MM.1S (cell line): ENCODE measurements around the gene ATXN10.

ENCODE experiments used
- DNase-seq: peaks from one replicate; pipeline ENCODE4 v3.0.0-alpha.2; 2015
- H2AFZ ChIP-seq: fragments of 300-600 bp; sonication (generic); 2 replicates; pipeline ENCODE4 v1.6.0; 2016; ENCODE audit warnings: antibody characterized with exemption, low read length
- H3F3A ChIP-seq: fragments of 300-600 bp; sonication (generic); 2 replicates; pipeline ENCODE4 v1.6.1; 2016; ENCODE audit warnings: mild to moderate bottlenecking, antibody characterized with exemption, low read length, moderate library complexity, mixed read lengths; ENCODE audit not compliant: insufficient read depth
- H3K27ac ChIP-seq: fragments of 300-600 bp; sonication (generic); 2 replicates; pipeline ENCODE4 v1.5.1; 2016; ENCODE audit warnings: mild to moderate bottlenecking, low read length
- H3K27me3 ChIP-seq: fragments of 300-600 bp; sonication (generic); replicated peaks from 2 replicates; pipeline ENCODE4 v1.6.0; 2016; ENCODE audit warnings: low read length; ENCODE audit not compliant: insufficient read depth
- H3K36me3 ChIP-seq: fragments of 300-600 bp; sonication (generic); replicated peaks from 2 replicates; pipeline ENCODE4 v1.6.1; 2016; ENCODE audit warnings: mild to moderate bottlenecking, low read length, mixed read lengths; ENCODE audit not compliant: insufficient read depth
- H3K4me1 ChIP-seq: fragments of 300-600 bp; sonication (generic); 2 replicates; pipeline ENCODE4 v1.6.1; 2016; ENCODE audit warnings: low read length, mixed read lengths
- H3K4me2 ChIP-seq: fragments of 300-600 bp; sonication (generic); 2 replicates; pipeline ENCODE4 v1.6.0; 2016; ENCODE audit warnings: low read depth, low read length
- H3K4me3 ChIP-seq: fragments of 300-600 bp; sonication (generic); 2 replicates; pipeline ENCODE4 v1.5.1; 2016; ENCODE audit warnings: low read length, mixed read lengths
- H3K79me2 ChIP-seq: fragments of 300-600 bp; sonication (generic); 2 replicates; pipeline ENCODE4 v1.6.1; 2016; ENCODE audit warnings: mixed run types, low read length, mixed read lengths
- H3K9ac ChIP-seq: fragments of 300-600 bp; sonication (generic); 2 replicates; pipeline ENCODE4 v1.6.1; 2016; ENCODE audit warnings: low read length, mixed read lengths
- H3K9me2 ChIP-seq: fragments of 300-600 bp; sonication (generic); replicated peaks from 2 replicates; pipeline ENCODE4 v1.6.1; 2016; ENCODE audit warnings: mild to moderate bottlenecking, low read length, mixed read lengths; ENCODE audit not compliant: insufficient read depth
- H3K9me3 ChIP-seq: fragments of 300-600 bp; sonication (generic); replicated peaks from 2 replicates; pipeline ENCODE4 v1.6.1; 2016; ENCODE audit warnings: mild to moderate bottlenecking, low read length, mixed read lengths; ENCODE audit not compliant: insufficient read depth
- H4K20me1 ChIP-seq: fragments of 300-600 bp; sonication (generic); 2 replicates; pipeline ENCODE4 v1.6.1; 2016; ENCODE audit warnings: mild to moderate bottlenecking, low read length, moderate library complexity, mixed read lengths; ENCODE audit not compliant: insufficient read depth
- EZH2 ChIP-seq: fragments of 300-600 bp; sonication (generic); optimal IDR thresholded peaks from 2 replicates; pipeline ENCODE3; 2017; ENCODE audit warnings: low read depth, mild to moderate bottlenecking, antibody characterized with exemption, low read length, mixed read lengths
- EZH2phosphoT487 ChIP-seq: fragments of 300-600 bp; sonication (generic); IDR thresholded peaks from 2 replicates; pipeline ENCODE4 v1.6.1; 2018; ENCODE audit warnings: antibody characterized with exemption, low read length
- TF ChIP-seq, protein P1 (sequence below): fragments of 300-600 bp; sonication (generic); IDR thresholded peaks from 2 replicates; pipeline ENCODE4 v1.5.1; 2016; ENCODE audit warnings: antibody characterized with exemption, low read length, mixed read lengths

ATXN10 gene

DNA sequence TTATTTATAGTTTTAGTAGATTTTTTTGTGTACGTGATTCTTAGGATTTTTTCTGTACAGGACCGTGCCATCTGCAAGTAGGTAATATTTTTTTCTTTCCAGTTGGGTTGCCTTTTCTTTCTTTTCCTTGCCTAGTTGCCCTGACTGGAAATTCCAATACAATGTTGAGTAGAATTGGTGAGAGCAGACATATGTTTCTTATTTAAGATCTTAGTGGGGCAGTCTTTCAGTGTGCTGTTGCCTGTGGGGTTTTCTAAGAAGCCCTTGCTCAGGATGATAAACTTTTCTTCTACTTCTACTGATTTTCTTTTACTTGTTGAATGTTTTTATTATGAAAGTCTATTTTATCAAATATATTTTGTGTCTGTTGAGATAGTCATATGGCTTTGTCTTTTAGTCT is 33.0 kb downstream of the ATXN10 start:
- Histone ChIP-seq H3K9me3 (no peaks in the 10 kb centered on the region), H3K4me1 (no peaks in the 10 kb centered on the region), H3K9ac (no peak overlapping the region), H3K9me2 (no peaks in the 10 kb centered on the region), H3K27me3 (no peaks in the 10 kb centered on the region), H3K4me3 (no peak overlapping the region), H2AFZ (no peak overlapping the region), H3K4me2 (no peak overlapping the region), H3F3A (no peaks in the 10 kb centered on the region; the same call in 1 of the 2 replicates), H3K36me3 (peaks cover 11% of the 10 kb centered on the region; the same call in 1 of the 2 replicates), H4K20me1 (no peaks in the 10 kb centered on the region), H3K27ac (no peak overlapping the region), H3K79me2 (no peaks in the 10 kb centered on the region)
- no peak for TF ChIP-seq EZH2phosphoT487
- TF ChIP-seq, protein P1, sequence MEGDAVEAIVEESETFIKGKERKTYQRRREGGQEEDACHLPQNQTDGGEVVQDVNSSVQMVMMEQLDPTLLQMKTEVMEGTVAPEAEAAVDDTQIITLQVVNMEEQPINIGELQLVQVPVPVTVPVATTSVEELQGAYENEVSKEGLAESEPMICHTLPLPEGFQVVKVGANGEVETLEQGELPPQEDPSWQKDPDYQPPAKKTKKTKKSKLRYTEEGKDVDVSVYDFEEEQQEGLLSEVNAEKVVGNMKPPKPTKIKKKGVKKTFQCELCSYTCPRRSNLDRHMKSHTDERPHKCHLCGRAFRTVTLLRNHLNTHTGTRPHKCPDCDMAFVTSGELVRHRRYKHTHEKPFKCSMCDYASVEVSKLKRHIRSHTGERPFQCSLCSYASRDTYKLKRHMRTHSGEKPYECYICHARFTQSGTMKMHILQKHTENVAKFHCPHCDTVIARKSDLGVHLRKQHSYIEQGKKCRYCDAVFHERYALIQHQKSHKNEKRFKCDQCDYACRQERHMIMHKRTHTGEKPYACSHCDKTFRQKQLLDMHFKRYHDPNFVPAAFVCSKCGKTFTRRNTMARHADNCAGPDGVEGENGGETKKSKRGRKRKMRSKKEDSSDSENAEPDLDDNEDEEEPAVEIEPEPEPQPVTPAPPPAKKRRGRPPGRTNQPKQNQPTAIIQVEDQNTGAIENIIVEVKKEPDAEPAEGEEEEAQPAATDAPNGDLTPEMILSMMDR: no peak
- no peak for TF ChIP-seq EZH2
- no peak for DNase-seq

DNA sequence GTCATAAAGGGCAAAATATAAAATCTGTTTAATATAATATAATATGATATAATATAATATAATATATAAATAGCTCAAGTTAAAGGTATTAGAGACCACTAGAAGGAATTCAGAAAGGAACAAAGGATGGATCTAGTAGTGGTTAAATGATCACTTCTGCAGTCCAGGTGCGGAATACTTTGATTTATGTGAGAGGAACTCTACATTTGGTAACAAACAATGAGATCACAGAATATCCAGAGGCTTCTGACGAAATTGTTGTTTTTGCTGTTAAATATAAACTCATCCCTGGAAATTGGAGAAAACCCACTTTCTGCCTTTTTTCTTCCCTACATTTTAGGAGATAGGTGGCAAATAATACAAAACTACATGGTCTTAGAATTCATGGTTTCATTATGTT is 36.0 kb downstream of the ATXN10 start:
- DNase-seq: no peak
- Histone ChIP-seq H3K79me2 (no peaks in the 10 kb centered on the region), H3F3A (no peaks in the 10 kb centered on the region; the same call in 1 of the 2 replicates), H4K20me1 (no peaks in the 10 kb centered on the region), H3K27ac (no peak overlapping the region), H3K9me2 (no peaks in the 10 kb centered on the region), H3K4me1 (no peaks in the 10 kb centered on the region), H2AFZ (no peak overlapping the region), H3K9ac (no peak overlapping the region), H3K4me3 (no peak overlapping the region), H3K9me3 (no peaks in the 10 kb centered on the region), H3K27me3 (no peaks in the 10 kb centered on the region), H3K4me2 (no peak overlapping the region), H3K36me3 (peaks cover 3% of the 10 kb centered on the region; the same call in 1 of the 2 replicates)
- TF ChIP-seq, protein P1: no peak
- no peak for TF ChIP-seq EZH2phosphoT487
- TF ChIP-seq EZH2: no peak

DNA sequence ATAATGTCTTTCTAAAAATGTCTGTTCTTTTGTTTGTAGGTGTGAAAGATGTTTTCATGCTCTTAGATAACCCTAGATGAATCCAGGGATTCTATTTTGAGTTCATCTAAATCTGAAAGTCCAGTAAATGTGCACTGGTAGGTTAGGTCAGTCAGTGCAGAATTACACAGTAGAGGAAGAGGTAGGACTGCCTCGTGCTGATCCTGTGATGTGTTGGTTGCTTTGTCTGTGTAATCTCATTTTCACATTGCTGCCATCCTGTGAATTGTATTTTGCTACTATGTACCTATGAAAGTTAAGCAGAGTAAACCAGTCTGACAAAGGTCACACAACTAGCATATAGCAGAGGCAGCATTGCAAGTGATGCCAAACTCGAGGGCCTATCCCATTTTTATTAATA is 36.5 kb downstream of the ATXN10 start:
- Histone ChIP-seq H3K4me3 (no peak overlapping the region), H3K4me1 (no peaks in the 10 kb centered on the region), H4K20me1 (no peaks in the 10 kb centered on the region), H3K27ac (no peak overlapping the region), H3K9me3 (no peaks in the 10 kb centered on the region), H3K9ac (no peak overlapping the region), H3K27me3 (no peaks in the 10 kb centered on the region), H3K36me3 (0 out of 2 replicates have a peak, but pooled peaks cover 3% of the 10 kb centered on the region), H3K79me2 (no peaks in the 10 kb centered on the region), H3F3A (no peaks in the 10 kb centered on the region; the same call in 1 of the 2 replicates), H3K4me2 (no peak overlapping the region), H3K9me2 (no peaks in the 10 kb centered on the region), H2AFZ (no peak overlapping the region)
- no peak for DNase-seq
- TF ChIP-seq EZH2 (no peak), EZH2phosphoT487 (no peak)

DNA sequence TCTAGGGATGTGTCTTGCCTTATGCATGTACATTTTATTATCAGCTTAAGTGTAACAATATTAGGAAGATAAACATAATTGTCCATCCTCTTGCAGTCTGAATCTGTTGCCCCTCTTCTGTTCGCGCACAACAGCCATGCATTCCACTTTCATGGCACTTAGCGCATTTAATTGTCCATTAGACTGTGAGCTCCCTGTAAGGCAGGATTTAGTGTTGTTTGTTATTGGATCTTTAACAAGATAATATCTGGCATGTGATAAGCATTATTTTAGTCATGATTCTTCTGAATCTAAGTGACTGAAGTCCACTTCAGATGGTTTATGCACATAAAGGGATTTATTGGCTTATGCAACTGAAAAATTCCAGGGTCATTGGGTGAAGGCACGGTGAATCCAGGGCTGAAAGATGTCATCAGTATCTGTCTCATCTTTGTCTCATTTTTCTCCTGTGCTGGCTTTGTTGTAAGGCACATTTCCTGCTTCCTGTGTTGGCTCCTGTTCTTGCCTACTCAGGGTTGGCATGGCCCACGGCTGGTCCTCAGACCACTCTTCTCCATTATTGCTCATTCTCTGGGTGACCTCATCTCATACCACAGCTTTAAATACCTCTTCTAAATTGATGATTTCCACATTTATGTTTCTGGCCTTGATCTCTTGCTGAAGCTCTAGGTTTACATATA is 37.6 kb downstream of the ATXN10 start:
- H3K9me3 ChIP-seq: no peaks in the 10 kb centered on the region
- H3F3A ChIP-seq: no peaks in the 10 kb centered on the region; the same call in 1 of the 2 replicates
- no peak overlapping the region for H3K27ac ChIP-seq
- H3K36me3 ChIP-seq: 0 out of 2 replicates have a peak, but pooled peaks cover 2% of the 10 kb centered on the region
- TF ChIP-seq EZH2 (no peak), EZH2phosphoT487 (no peak)
- TF ChIP-seq, protein P1: no peak
- no peaks in the 10 kb centered on the region for H3K27me3 ChIP-seq
- no peak overlapping the region for H3K4me2 ChIP-seq
- H2AFZ ChIP-seq: no peak overlapping the region
- H3K9ac ChIP-seq: no peak overlapping the region
- no peak overlapping the region for H3K4me3 ChIP-seq
- no peaks in the 10 kb centered on the region for H4K20me1 ChIP-seq
- no peaks in the 10 kb centered on the region for H3K79me2 ChIP-seq
- DNase-seq: no peak
- H3K4me1 ChIP-seq: no peaks in the 10 kb centered on the region
- H3K9me2 ChIP-seq: no peaks in the 10 kb centered on the region
